ENCODE results near the gene SNAPC5. TPM values are rescaled to one million over a fixed set of nuclear protein-coding genes. Genes with fewer than 3 reads are reported as not detected.

Gene SNAPC5
- total and polyA plus RNA-seq, 2 experiments from 2014 or later, result 21.2 to 43.2 TPM

DNA sequence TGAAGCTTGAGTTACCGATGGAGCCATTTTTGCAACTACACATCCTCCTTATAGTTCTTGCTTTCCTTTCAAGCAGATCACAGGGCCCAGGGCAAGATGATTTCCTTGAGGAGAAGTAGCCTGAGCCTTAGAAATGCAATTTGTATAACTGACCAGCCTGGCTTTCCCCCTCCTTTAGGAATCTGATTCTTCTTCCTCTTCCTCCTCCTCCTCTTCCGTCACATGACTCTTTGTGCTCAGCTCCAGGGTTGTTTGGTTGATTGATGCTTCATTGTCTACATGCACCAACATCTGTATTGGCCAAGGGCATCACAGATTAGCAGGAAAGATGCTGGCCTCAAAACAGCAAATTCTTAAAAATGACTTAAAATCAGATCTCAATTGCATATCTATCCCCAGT, 3.3 kb downstream of the SNAPC5 start:
- peaks cover 15% of the 10 kb centered on the region for H3K27me3 Mint-ChIP-seq (ENCODE audit: insufficient read depth, low read depth, poor library complexity)
- no peak overlapping the region for H3K4me2 ChIP-seq
- DNase-seq (ENCODE audit: low spot score) (no peak), ATAC-seq (no peak)
- H3K27ac Mint-ChIP-seq, result peak overlapping the region; percentile 23; the same call in 1 of the 2 replicates
- H3K36me3 Mint-ChIP-seq (ENCODE audit: low read depth), result peaks cover 65% of the 10 kb centered on the region
- H3K4me1 Mint-ChIP-seq, result peaks cover 21% of the 10 kb centered on the region
- no peaks in the 10 kb centered on the region for H3K27me3 ChIP-seq (ENCODE audit: insufficient read depth)
- peaks cover 17% of the 10 kb centered on the region for H3K79me2 ChIP-seq (replicated peaks; ENCODE audit: insufficient read depth)
- H3K9me3 Mint-ChIP-seq, result no peaks in the 10 kb centered on the region; the same call in 2 of the 3 replicates
- peaks cover 11% of the 10 kb centered on the region for H4K20me1 ChIP-seq (replicated peaks; ENCODE audit: insufficient read depth)
- no peak overlapping the region for H2AFZ ChIP-seq
- peak overlapping the region; percentile 66; the same call in 1 of the 2 replicates for H3K27ac ChIP-seq (ENCODE audit: low read depth)
- H3K4me3 ChIP-seq, result no peak overlapping the region
- H3F3A ChIP-seq (replicated peaks; ENCODE audit: low read depth), result peaks cover 45% of the 10 kb centered on the region
- peaks cover 34% of the 10 kb centered on the region for H3K36me3 ChIP-seq (ENCODE audit: insufficient read depth)
- no peaks in the 10 kb centered on the region for H3K9me2 ChIP-seq (ENCODE audit: insufficient read depth)
- H3K4me1 ChIP-seq (ENCODE audit: insufficient read depth), result peaks cover 6% of the 10 kb centered on the region
- H3K4me3 Mint-ChIP-seq, result no peak overlapping the region
- no peak for TF ChIP-seq ZNF114 (CRISPR knock-in tag; IDR thresholded peaks at IDR 0.05)

DNA sequence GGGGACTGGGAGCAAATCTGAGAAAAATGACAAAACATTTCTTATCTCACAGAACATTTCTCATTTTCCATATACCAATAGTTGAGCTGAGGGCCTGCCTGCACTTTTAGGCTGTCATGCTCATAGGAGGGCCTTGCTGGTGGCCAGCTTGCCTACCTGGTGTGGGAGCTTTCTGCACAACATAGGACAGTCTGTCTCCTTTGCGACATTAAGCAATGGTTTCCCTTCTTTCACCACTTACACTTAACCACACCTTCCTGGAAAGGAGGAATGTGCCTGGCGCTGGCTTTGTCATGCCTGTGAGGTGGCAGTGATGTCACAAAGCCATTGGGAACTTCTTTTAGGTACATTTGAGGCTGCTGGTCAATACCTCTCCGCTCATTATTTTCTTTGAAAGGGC, 5.7 kb downstream of the SNAPC5 start:
- Histone ChIP-seq H3K4me1 (ENCODE audit: insufficient read depth) (peaks cover 6% of the 10 kb centered on the region), H2AFZ (no peak overlapping the region), H3K79me2 (replicated peaks; ENCODE audit: insufficient read depth) (peaks cover 17% of the 10 kb centered on the region), H4K20me1 (replicated peaks; ENCODE audit: insufficient read depth) (peaks cover 8% of the 10 kb centered on the region), H3K27ac (ENCODE audit: low read depth) (no peak overlapping the region), H3K9me2 (ENCODE audit: insufficient read depth) (no peaks in the 10 kb centered on the region), H3K27me3 (ENCODE audit: insufficient read depth) (no peaks in the 10 kb centered on the region), H3K4me3 (no peak overlapping the region), H3F3A (replicated peaks; ENCODE audit: low read depth) (peaks cover 25% of the 10 kb centered on the region), H3K36me3 (ENCODE audit: insufficient read depth) (peaks cover 30% of the 10 kb centered on the region), H3K4me2 (no peak overlapping the region)
- no peaks in the 10 kb centered on the region for H3K9me3 Mint-ChIP-seq
- no peak for ATAC-seq
- no peak overlapping the region for H3K27ac Mint-ChIP-seq
- peaks cover 13% of the 10 kb centered on the region for H3K4me1 Mint-ChIP-seq
- no peak for DNase-seq (ENCODE audit: low spot score)
- peaks cover 5% of the 10 kb centered on the region for H3K27me3 Mint-ChIP-seq (ENCODE audit: insufficient read depth, low read depth, poor library complexity)
- H3K36me3 Mint-ChIP-seq (ENCODE audit: low read depth), result peaks cover 69% of the 10 kb centered on the region
- no peak overlapping the region for H3K4me3 Mint-ChIP-seq
- TF ChIP-seq ZNF331 (CRISPR knock-in tag; IDR thresholded peaks at IDR 0.05; ENCODE audit: low read depth), result no peak
- TF ChIP-seq EZH2phosphoT487 (IDR thresholded peaks at IDR 0.05; ENCODE audit: unreplicated experiment), result no peak
- no peak for TF ChIP-seq ETS1 (IDR thresholded peaks at IDR 0.05)
- no peak for TF ChIP-seq STAT1 (IDR thresholded peaks at IDR 0.05; ENCODE audit: unreplicated experiment)
- TF ChIP-seq JUNB (IDR thresholded peaks at IDR 0.05; ENCODE audit: unreplicated experiment), result no peak
- no peak for TF ChIP-seq ZNF114 (CRISPR knock-in tag; IDR thresholded peaks at IDR 0.05)
- TF ChIP-seq NANOG (IDR thresholded peaks at IDR 0.05; ENCODE audit: borderline replicate concordance), result no peak
- no peak for TF ChIP-seq EZH2 (IDR thresholded peaks at IDR 0.05; ENCODE audit: low read depth, unreplicated experiment)
- no peak for TF ChIP-seq CREB1 (CRISPR knock-in tag; IDR thresholded peaks at IDR 0.05; ENCODE audit: low read depth)
- TF ChIP-seq, protein P1, sequence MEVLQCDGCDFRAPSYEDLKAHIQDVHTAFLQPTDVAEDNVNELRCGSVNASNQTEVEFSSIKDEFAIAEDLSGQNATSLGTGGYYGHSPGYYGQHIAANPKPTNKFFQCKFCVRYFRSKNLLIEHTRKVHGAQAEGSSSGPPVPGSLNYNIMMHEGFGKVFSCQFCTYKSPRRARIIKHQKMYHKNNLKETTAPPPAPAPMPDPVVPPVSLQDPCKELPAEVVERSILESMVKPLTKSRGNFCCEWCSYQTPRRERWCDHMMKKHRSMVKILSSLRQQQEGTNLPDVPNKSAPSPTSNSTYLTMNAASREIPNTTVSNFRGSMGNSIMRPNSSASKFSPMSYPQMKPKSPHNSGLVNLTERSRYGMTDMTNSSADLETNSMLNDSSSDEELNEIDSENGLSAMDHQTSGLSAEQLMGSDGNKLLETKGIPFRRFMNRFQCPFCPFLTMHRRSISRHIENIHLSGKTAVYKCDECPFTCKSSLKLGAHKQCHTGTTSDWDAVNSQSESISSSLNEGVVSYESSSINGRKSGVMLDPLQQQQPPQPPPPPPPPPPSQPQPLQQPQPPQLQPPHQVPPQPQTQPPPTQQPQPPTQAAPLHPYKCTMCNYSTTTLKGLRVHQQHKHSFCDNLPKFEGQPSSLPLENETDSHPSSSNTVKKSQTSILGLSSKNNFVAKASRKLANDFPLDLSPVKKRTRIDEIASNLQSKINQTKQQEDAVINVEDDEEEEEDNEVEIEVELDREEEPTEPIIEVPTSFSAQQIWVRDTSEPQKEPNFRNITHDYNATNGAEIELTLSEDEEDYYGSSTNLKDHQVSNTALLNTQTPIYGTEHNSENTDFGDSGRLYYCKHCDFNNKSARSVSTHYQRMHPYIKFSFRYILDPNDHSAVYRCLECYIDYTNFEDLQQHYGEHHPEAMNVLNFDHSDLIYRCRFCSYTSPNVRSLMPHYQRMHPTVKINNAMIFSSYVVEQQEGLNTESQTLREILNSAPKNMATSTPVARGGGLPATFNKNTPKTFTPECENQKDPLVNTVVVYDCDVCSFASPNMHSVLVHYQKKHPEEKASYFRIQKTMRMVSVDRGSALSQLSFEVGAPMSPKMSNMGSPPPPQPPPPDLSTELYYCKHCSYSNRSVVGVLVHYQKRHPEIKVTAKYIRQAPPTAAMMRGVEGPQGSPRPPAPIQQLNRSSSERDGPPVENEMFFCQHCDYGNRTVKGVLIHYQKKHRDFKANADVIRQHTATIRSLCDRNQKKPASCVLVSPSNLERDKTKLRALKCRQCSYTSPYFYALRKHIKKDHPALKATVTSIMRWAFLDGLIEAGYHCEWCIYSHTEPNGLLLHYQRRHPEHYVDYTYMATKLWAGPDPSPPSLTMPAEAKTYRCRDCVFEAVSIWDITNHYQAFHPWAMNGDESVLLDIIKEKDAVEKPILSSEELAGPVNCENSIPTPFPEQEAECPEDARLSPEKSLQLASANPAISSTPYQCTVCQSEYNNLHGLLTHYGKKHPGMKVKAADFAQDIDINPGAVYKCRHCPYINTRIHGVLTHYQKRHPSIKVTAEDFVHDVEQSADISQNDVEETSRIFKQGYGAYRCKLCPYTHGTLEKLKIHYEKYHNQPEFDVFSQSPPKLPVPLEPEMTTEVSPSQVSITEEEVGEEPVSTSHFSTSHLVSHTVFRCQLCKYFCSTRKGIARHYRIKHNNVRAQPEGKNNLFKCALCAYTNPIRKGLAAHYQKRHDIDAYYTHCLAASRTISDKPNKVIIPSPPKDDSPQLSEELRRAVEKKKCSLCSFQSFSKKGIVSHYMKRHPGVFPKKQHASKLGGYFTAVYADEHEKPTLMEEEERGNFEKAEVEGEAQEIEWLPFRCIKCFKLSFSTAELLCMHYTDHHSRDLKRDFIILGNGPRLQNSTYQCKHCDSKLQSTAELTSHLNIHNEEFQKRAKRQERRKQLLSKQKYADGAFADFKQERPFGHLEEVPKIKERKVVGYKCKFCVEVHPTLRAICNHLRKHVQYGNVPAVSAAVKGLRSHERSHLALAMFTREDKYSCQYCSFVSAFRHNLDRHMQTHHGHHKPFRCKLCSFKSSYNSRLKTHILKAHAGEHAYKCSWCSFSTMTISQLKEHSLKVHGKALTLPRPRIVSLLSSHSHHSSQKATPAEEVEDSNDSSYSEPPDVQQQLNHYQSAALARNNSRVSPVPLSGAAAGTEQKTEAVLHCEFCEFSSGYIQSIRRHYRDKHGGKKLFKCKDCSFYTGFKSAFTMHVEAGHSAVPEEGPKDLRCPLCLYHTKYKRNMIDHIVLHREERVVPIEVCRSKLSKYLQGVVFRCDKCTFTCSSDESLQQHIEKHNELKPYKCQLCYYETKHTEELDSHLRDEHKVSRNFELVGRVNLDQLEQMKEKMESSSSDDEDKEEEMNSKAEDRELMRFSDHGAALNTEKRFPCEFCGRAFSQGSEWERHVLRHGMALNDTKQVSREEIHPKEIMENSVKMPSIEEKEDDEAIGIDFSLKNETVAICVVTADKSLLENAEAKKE (CRISPR knock-in tag; IDR thresholded peaks at IDR 0.05), result no peak
- TF ChIP-seq REST (IDR thresholded peaks at IDR 0.05; ENCODE audit: unreplicated experiment), result no peak
- TF ChIP-seq POLR2AphosphoS5 (IDR thresholded peaks at IDR 0.05; ENCODE audit: low read depth), result no peak
